Measurements from ENCODE around the gene DCHS2. TPM values are rescaled to one million over a fixed set of nuclear protein-coding genes. Genes with fewer than 3 reads are reported as not detected.

DCHS2 gene
- total RNA-seq, 1 donor from 2014 or later = not detected

DNA sequence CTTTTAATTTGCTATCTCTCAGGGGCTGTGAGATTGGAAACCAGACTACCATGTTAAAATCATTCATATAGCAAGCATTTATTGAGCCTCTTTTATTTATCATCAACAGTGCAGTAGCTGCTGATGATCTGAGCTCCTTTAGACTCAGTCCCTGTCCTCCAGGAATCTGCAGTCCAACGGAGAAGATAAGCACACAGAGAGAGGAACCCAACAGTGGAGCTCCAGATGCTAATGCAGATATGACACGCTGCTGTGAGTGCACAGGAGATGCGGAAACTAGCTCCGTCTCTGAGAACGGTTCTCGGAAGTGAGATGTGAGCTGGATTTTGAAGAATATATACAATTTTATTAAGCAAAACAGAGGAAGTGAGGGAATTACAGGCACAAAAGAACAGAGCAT lies 35.4 kb downstream of the DCHS2 start:
- H3K9me3 Mint-ChIP-seq (ENCODE audit: unreplicated experiment) = no peaks in the 10 kb centered on the region
- peaks cover 5% of the 10 kb centered on the region for H3K4me1 Mint-ChIP-seq (ENCODE audit: unreplicated experiment)
- H3K27me3 Mint-ChIP-seq (ENCODE audit: unreplicated experiment) = no peaks in the 10 kb centered on the region
- no peak overlapping the region for H3K4me3 Mint-ChIP-seq (ENCODE audit: unreplicated experiment)
- no peaks in the 10 kb centered on the region for H3K36me3 Mint-ChIP-seq (ENCODE audit: low read depth, unreplicated experiment)
- TF ChIP-seq, protein P1, sequence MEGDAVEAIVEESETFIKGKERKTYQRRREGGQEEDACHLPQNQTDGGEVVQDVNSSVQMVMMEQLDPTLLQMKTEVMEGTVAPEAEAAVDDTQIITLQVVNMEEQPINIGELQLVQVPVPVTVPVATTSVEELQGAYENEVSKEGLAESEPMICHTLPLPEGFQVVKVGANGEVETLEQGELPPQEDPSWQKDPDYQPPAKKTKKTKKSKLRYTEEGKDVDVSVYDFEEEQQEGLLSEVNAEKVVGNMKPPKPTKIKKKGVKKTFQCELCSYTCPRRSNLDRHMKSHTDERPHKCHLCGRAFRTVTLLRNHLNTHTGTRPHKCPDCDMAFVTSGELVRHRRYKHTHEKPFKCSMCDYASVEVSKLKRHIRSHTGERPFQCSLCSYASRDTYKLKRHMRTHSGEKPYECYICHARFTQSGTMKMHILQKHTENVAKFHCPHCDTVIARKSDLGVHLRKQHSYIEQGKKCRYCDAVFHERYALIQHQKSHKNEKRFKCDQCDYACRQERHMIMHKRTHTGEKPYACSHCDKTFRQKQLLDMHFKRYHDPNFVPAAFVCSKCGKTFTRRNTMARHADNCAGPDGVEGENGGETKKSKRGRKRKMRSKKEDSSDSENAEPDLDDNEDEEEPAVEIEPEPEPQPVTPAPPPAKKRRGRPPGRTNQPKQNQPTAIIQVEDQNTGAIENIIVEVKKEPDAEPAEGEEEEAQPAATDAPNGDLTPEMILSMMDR (IDR thresholded peaks at IDR 0.05; ENCODE audit: unreplicated experiment) = no peak
- no peak for DNase-seq (ENCODE audit: low spot score)
- H3K27ac Mint-ChIP-seq (ENCODE audit: unreplicated experiment) = no peak overlapping the region

GRCh38 chr4:154455111-154455510 lies 36.5 kb downstream of the DCHS2 start:
- H3K27me3 Mint-ChIP-seq (ENCODE audit: unreplicated experiment) = no peaks in the 10 kb centered on the region
- no peaks in the 10 kb centered on the region for H3K9me3 Mint-ChIP-seq (ENCODE audit: unreplicated experiment)
- H3K4me3 Mint-ChIP-seq (ENCODE audit: unreplicated experiment) = no peak overlapping the region
- no peak overlapping the region for H3K27ac Mint-ChIP-seq (ENCODE audit: unreplicated experiment)
- TF ChIP-seq, protein P1 (IDR thresholded peaks at IDR 0.05; ENCODE audit: unreplicated experiment) = no peak
- no peaks in the 10 kb centered on the region for H3K36me3 Mint-ChIP-seq (ENCODE audit: low read depth, unreplicated experiment)
- peaks cover 5% of the 10 kb centered on the region for H3K4me1 Mint-ChIP-seq (ENCODE audit: unreplicated experiment)
- DNase-seq (ENCODE audit: low spot score) = no peak

- no peak overlapping the region for H3K4me3 Mint-ChIP-seq (ENCODE audit: unreplicated experiment)
These were observed 36.9 kb downstream of the DCHS2 start for GRCh38 chr4:154454710-154455109.

DNA sequence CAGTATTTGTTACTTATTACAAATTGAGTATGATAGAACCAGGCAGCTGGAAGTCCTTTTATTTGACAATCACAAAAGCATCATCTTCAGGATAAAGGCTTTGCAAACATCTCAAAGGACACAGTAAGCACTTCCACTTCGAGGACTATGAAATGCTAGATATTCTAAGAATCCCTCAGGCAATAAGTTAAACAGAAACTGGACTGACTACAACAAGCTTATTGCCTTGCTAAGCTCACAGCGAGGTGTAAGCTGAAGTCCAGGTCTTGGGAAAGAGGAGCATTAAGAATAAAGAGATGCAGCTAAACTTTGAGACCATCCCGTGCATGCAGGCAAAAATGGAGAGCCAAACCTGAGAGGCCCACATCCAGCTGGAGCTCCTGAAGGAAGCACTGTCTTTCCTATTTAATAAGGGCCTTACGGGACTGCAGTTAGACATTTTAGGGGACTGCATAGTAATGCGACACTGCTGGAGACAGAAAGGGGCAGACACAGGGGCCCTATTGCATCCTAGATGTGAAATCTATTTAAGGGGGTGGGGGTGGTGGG lies 38.7 kb downstream of the DCHS2 start:
- TF ChIP-seq, protein P1 (IDR thresholded peaks at IDR 0.05; ENCODE audit: unreplicated experiment) = no peak
- no peaks in the 10 kb centered on the region for H3K27me3 Mint-ChIP-seq (ENCODE audit: unreplicated experiment)
- H3K4me3 Mint-ChIP-seq (ENCODE audit: unreplicated experiment) = no peak overlapping the region

More at GRCh38 chr4:154454710-154455109, 36.9 kb downstream of the DCHS2 start:
- Mint-ChIP-seq H3K27me3 (ENCODE audit: unreplicated experiment) (no peaks in the 10 kb centered on the region), H3K4me1 (ENCODE audit: unreplicated experiment) (peaks cover 5% of the 10 kb centered on the region), H3K36me3 (ENCODE audit: low read depth, unreplicated experiment) (no peaks in the 10 kb centered on the region), H3K27ac (ENCODE audit: unreplicated experiment) (no peak overlapping the region), H3K9me3 (ENCODE audit: unreplicated experiment) (no peaks in the 10 kb centered on the region)
- TF ChIP-seq, protein P1 (IDR thresholded peaks at IDR 0.05; ENCODE audit: unreplicated experiment) = no peak
- no peak for DNase-seq (ENCODE audit: low spot score)

DNA sequence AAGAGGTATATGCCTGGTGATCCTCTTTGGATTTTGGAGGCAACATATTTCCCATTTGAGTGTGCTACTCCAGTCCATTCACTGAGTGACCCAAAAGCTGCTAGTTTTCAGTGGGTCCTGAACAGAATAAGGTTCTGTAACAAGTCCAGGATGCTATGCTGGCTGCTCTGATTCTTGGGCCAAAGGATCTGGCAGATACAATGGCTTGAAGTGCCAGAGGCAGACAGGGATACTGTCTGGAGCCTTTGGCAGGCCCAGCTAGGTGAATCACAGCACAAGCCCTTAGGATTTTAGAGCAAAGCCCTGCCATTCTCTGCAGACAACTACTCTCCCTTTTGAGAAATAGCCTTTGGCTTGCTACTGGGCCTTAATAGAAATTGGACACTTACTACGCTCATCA lies 40.6 kb downstream of the DCHS2 start:
- Mint-ChIP-seq H3K4me3 (ENCODE audit: unreplicated experiment) (no peak overlapping the region), H3K36me3 (ENCODE audit: low read depth, unreplicated experiment) (no peaks in the 10 kb centered on the region), H3K4me1 (ENCODE audit: unreplicated experiment) (peaks cover 5% of the 10 kb centered on the region), H3K27me3 (ENCODE audit: unreplicated experiment) (no peaks in the 10 kb centered on the region), H3K27ac (ENCODE audit: unreplicated experiment) (no peak overlapping the region), H3K9me3 (ENCODE audit: unreplicated experiment) (no peaks in the 10 kb centered on the region)
- DNase-seq (ENCODE audit: low spot score) = no peak
- TF ChIP-seq, protein P1 (IDR thresholded peaks at IDR 0.05; ENCODE audit: unreplicated experiment) = no peak

More for the DNA sequence above, 38.7 kb downstream of the DCHS2 start:
- H3K4me1 Mint-ChIP-seq (ENCODE audit: unreplicated experiment) = peaks cover 5% of the 10 kb centered on the region
- H3K9me3 Mint-ChIP-seq (ENCODE audit: unreplicated experiment) = no peaks in the 10 kb centered on the region
- no peak for DNase-seq (ENCODE audit: low spot score)
- no peak overlapping the region for H3K27ac Mint-ChIP-seq (ENCODE audit: unreplicated experiment)
- H3K36me3 Mint-ChIP-seq (ENCODE audit: low read depth, unreplicated experiment) = no peaks in the 10 kb centered on the region

Data from endothelial cell (in vitro differentiated cells).